ENCODE measurements around the gene MEIOB. TPM values are rescaled to one million over a fixed set of nuclear protein-coding genes. Genes with fewer than 3 reads are reported as not detected.
"Not testable (repeated sequence)": the region's sequence is repeated elsewhere in the genome, so short reads cannot be mapped to it uniquely, and the experiment has no call there.

The MEIOB gene
- total RNA-seq, 1 donor = 0.54 TPM

DNA sequence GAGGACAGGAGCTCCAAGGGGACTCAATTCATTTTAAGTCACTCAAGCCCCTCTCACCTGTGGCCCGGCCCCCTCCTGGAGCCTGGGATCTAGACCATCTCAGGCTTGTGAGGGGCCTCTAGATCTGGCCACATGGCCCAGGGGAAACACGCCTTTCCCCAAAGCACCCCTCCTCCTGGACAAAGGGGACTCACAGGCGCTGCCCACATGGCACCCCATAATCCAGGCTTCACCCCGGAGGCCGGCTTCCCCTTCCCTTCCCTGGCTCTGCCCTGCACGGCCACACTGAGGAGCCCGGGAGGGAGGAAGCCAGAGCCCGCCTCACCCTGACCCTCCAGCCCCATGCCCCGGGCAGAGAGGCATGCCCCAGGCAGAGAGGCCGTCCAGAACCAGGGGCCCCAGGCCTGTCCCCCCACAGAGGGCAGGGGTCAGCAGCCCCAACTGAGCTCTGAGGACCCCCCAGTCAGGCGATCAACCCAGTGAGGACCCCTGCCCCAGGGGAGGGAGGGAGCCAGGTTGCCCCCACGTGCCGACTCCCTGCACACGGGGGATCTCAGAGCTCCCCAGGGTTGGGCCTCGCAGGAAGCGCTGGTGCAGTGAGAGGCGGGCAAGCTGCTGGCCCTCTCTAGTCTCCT, 35.4 kb upstream of the MEIOB start:
- DNase-seq (ENCODE audit: low read depth in 2 of 3, low spot score in 2 of 3) = no peak

DNA sequence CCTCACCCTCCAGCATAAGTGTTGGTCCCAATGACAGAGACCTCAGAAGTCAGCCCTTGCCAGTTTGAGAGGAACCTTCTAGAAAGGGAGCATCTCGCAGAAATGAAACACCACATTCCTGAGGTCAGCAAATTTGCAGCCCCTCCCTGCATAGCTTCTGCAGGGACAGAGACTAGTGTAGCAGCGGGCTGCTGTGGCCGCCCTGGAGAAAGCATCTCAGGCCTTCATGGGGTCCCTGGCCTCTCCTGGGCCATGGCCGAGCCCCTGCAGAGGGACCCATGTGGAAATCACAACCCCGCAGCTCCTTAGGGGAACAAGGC, 34.8 kb upstream of the MEIOB start:
- DNase-seq (ENCODE audit: low read depth in 2 of 3, low spot score in 2 of 3) = no peak

DNA sequence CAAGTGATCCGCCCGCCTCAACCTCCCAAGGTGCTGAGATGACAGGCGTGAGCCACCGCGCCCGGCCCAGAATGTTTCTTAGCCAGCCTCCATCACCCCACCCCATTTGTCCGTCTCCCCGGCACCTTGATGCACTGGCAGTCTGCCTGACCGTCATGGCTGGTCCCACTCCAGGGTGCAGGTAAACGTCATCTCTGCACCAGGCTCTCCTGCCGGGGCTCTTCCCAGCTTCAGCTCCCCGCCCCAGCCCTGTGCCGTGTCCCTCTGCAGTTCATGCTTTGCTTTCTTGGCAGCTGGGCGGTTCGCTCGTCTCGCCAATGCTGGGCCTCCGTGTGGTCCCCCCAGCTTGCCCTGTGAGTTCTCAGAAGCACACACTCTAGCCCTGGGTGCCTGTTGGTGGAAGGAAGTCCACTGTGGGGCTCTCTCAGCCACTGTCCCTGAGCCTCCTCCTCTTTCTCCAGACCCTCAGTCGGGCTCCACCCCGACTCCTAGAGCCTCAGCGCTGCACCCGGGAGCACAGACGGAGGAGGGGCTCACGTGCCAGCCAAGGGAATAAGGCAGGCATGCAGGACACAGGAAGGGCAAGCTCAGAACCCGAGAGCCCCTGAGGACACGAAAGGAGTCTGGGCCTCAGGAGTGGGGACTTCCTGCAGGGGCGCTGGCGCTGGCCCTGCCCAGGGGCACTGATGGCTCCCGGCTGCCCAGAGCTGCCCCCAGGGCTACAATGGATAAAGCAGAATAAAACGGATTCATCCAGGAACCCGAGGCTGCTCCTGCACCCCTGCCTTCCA, 34.3 kb upstream of the MEIOB start:
- DNase-seq (ENCODE audit: low read depth in 2 of 3, low spot score in 2 of 3) = no peak

DNA sequence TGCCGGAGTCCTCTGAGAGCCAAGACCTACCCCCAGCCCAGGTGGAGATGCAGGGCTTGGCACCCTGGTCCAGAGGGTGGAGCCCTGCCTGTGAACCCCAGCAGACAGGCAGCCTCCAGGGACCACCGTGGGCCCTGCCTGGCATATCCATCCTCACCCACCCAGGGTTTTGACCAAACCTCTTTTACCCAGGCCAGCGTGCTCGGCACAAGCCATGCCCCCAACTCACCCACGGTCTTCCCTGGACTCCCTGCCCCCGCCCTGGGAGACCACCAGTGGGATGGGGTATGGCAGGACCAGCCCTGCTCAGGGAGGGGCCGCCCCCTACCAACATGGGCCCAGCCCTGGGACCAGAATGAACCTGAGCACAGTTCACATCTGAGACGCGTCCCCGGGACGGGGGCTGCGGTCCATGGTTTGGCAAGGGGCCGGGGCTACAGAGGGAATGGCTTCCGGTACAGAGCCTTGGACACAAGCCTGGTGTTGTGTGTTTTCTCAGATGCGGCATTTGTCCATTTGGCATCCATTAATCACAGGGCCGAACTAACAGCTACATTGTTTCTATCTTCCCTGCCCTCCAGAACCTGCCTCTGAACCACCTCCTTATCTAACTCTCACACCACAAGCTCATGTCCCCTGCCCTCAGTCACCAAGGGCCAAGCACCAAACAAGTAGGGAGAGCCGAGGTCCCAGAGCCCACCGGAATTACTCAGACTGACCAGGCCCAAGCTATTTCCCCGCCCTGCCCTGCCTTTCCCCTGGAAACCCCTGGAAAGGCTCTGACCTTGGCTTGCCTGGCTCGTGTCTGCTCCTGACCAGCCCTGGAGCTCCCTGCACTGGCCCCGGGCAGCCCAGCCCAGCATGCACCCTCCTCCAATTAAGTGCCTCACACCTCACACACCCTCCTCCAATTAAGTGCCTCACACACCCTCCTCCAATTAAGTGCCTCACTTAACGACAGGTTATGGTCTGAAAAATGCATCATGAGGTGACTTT, 32.2 kb upstream of the MEIOB start:
- no peak for DNase-seq (ENCODE audit: low read depth in 2 of 3, low spot score in 2 of 3)

DNA sequence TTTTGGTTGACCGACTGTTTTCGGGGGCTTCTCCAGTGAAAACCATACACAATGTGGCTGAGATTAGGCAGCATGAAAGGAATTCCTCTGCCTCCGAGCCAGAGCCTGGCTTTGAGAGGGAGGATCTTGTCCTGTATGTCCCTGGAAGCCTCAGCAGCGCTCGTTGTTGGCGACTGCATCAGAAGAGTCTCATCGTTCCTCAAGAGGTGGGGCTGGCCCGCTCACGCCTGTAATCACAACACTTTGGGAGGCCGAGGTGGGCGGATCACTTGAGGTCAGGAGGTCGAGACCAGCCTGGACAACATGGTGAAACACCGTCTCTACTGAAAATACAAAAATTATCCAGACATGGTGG, 31.2 kb upstream of the MEIOB start:
- no peak for DNase-seq (ENCODE audit: low read depth in 2 of 3, low spot score in 2 of 3)

DNA sequence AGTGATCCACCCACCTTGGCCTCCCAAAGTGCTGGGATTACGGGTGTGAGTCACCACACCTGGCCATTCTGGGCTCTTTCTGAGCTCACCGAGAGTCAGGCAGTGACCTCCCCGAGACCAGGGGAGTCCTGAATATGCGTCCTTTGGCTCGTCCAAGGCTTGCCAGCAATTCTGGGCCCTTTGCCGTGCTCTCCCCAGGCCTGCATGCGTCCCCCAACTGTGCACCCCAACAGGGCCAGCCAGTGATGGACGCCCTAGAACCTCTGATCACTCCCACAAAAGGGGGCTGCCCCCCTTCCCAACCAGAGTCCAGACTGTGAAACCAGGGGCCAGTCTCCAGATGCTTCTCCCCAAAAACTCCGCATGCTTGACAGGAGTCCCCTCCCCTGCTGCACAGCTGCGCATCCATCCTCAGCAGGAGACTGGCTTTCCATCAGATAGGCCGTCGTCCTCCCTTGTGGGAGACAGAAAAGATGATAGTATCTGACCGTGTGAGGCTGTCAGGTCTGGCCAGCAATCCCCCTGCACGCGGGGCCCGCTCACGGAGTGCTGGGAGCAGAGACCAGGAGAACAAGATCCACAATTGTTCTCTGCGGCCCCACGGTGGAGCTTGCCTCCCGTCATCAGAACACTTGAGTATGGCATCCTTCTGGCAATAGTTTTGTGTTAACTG, 30.7 kb upstream of the MEIOB start:
- DNase-seq (ENCODE audit: low read depth in 2 of 3, low spot score in 2 of 3) = no peak

DNA sequence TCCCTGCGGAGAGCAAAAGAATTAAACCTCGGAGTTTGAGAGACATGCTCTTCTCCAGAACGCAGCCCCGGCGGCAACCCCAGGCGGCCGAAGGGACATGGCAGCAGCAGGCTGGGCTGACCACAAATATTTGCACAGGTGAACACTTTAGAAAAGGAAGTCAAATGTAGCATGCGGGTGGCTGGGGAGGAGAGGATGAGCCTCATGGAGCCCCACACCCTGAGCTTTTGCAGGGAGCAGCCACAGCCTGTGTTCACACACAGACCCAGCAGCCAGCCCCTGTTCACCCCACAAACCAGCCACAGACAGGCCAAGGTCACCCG, 28.4 kb upstream of the MEIOB start:
- no peak for DNase-seq (ENCODE audit: low read depth in 2 of 3, low spot score in 2 of 3)

DNA sequence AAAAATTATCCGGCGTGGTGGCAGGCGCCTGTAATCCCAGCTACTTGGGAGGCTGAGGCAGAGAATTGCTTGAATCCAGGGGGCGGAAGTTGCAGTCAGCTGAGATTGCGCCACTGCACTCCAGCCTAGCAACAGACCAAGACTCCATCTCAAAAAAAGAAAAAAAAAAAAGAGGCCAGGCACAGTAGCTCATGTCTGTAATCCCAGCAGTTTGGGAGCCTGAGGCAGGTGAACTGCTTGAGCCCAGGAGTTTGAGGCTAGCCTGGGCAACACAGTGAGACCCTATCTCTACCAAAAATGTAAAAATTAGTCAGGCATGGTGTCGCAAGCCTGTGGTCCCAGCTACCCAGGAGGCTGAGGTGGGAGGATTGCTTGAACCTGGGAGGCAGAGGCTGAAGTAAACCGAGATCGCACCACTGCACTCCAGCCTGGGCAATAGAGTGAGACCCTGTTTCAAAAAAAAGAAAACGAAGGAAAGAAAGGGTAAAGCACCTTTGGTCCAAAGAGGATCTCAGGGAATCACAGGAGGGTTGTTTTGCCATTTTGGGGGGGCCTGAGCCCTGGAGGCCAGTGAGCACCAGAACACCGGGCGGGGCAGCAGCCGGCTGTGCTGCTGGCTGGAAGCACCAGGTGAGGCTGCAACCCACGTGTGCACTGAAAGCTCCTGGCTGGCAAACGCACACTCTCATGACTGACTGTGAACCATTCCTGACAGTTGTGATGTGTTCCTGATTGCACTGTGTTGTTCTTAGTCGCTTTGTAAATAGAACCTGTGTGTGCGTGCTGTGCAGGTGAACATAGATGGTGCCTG, 27.9 kb upstream of the MEIOB start:
- DNase-seq (ENCODE audit: low read depth in 2 of 3, low spot score in 2 of 3) = no peak

DNA sequence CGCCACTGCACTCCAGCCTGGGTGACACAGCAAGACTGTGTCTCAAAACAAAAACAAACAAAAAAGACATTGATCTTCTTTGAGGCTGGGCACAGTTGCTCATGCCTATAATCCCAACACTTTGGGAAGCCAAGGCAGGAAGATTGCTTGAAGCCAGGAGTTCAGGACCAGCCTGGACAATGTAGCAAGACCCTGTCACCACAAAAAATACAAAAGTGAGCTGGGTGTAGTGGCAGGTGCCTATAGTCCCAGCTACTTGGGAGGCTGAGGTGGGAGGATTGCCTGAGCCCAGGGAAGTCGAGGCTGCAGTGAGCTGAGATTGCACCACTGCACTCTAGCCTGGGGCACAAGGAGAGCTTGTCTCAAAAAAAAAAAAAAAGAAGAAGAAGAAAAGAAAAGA, 25.7 kb upstream of the MEIOB start:
- not testable (repeated sequence) for DNase-seq (ENCODE audit: low read depth in 2 of 3, low spot score in 2 of 3)

DNA sequence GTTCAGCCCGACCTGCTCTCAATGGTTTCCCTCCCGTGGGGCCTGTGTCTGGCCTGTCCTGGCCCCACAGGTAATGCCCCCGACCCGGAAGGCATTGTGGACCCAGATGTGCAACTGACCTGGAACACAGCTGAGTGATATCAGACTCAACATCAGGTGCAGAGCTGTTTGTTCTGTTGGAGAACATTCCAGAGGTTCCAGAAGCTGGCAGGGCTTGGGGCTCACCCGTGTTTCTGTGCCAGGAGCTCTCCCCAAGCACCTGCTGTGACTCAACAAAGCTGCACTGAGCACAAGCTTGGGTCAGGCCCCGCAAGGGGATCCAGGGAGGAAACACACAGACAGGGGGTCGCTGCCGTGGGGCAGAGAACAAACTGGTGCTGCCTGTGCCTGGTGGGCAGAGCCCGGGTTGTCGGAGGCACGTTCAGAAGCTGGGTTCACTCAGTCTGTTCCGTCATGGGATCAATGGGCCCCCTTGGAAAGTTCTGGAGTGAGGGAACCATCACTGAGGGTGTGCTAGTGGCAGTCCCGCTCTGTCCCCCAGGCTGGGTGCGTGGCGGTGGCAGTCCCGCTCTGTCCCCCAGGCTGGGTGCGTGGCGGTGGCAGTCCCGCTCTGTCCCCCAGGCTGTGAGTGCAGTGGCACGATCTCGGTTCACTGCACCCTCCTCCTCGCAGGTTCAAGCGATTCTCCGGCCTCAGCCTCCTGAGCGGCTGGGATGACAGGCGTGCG, 24.1 kb upstream of the MEIOB start:
- no peak for DNase-seq (ENCODE audit: low read depth in 2 of 3, low spot score in 2 of 3)

DNA sequence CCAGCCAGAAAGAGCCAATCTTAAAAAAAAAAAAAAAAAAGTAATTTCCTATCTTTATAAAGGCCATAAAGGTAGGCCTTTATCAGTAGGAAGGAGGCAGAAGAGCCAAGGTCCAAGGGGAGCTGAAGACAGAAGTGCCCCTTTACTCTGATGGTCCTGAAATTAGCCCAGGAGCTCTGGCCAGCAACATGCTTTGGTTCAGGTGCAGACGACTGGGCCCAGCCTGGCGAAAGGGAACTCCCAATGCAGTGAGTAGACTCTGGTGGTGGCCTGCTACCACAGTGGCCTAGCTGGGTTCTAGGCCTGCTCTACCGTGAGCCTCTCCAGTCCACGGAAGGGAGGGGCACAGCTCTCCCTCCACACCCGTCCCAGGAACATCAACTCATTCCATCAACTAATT, 23.1 kb upstream of the MEIOB start:
- DNase-seq (ENCODE audit: low read depth in 2 of 3, low spot score in 2 of 3) = no peak

DNA sequence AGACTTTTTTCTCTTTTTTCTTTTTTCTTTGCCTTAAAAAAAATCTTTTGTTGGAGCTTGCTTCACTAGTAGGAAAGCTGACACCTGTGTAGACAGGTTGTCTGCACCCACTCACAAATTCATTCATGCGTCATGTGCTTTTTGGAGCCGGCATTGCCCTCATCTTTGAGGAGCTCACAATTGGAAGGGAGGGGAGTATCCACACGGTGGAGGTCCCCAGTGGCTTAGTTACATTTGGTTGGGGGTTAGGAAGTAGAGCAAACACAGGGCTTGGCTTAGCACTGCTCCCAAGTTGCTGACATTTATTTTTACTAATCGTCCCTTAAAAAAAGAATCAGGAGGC, 18.7 kb upstream of the MEIOB start:
- no peak for DNase-seq (ENCODE audit: low read depth in 2 of 3, low spot score in 2 of 3)

DNA sequence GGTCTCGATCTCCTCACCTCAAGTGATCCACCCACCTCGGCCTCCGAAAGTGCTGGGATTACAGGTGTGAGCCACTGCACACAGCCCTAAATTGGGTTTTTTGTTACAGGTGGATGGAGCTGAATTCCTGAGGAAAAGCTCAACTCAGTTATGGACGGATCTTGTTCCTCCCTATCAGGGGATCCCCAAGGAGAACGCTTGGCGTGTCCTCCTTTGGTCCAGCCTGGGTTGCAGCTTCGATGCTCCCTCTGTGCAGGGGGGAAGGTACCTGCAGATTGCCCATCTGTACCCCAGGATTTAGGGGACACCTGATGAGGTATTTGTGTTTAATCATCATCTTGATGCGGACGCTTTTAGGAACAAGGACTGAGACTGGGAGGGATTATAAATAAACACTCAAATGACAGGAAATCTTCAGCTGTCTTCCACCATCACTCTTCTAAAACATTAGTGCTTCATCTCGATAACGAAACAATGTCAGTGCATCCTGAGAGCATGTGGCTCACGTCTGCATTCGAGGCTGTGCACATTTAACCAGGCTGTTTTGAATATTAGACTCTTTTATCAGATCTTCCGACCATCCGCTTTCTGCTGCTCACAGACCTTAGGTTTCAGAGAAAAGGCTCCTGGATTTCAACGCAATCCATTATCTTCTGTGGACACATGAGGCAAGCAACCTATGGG, 18.2 kb upstream of the MEIOB start:
- no peak for DNase-seq (ENCODE audit: low read depth in 2 of 3, low spot score in 2 of 3)

DNA sequence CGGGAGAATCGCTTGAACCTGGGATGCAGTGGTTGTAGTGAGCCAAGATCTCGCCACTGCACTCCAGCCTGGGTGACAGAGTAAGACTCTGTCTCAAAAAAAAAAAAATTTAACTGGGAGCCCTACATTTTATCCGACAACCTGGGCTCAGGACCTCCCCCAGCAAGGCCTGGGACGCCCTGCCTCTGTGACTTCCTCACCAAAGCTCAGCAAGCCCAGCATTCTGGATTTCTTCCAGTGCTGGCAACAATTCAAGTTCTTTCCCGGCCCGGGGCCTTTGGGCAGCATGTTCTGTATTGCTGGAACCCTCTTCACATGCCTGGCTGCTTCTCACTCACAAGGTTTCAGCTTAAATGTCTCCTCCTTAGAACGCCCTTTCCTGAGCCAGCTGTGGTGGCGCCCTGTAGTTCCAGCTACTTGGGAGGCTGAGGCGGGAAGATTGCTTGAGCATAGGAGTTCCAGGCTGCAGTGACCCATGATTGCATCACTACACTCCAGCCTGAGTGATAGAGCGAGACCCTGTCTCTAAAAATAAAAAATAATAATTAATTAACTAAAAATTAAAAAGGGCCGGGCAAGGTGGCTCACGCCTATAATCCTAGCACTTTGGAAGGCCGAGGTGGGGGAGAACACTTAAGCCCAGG, 15.9 kb upstream of the MEIOB start:
- no peak for DNase-seq (ENCODE audit: low read depth in 2 of 3, low spot score in 2 of 3)

DNA sequence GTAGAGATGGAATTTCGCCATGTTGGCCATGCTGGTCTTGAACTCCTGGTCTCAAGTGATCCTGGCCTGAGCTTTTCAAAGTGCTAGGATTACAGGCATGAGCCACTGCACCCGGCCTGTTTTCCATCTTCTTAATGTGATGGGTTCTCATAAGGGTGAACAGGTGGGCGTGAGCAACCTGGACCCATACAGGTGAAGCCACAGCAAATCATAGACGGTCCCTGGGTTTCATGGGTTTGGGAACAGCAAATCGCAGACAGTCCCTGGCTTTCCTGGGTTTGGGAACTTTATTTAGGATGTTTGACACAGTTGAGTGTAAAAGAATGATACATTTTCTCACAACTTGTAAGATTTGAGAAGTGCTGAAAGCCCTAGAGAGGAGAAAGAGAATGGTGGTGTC, 12.9 kb upstream of the MEIOB start:
- DNase-seq (ENCODE audit: low read depth in 2 of 3, low spot score in 2 of 3) = no peak

DNA sequence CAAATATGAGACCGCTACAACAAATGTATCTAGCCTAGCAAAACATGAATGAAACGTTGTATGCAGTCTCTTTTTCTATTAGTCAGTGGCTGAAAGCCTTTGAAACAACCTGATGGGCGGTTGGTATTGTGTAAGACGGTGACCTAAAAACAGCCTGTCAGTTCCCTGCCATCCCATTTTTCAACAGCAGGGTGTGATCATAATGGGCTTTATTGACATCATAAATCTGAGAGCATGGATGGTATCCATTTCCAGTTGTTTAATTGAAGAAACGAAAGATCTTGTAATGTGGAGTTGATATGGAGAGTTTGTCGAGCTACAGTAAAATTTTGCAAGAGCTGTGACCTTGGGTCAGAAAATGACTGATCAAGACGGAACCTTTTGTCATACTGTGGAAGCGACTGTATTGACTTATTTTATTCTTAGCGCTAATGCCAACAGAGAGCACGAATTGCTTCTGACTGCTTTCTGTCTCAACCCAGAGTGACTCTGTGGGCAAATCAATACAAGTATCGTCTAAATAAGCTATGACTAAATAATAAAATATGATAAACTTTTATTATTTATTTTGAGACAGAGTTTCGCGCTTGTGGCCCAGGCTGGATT, 12.3 kb upstream of the MEIOB start:
- peak in 2 of 3 donors; percentile 26 to 48 for DNase-seq (ENCODE audit: low read depth in 2 of 3, low spot score in 2 of 3)

DNA sequence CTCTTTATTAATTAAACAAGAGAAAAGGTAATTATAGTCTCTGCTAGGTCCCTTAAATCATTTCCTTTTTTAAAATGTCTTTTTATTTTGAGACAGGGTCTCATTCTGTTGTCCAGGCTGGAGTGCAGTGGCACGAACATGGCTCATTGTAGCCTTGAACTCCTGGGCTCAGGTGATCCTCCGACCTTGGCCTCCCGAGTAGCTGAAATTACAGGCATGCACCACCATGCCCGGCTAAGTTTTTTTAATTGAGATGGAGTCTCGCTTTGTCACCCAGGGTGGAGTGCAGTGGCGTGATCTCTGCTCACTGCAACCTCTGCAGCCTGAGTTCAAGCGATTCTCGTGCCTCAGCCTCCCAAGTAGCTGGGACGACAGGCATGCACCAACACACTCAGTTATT, 9.2 kb upstream of the MEIOB start:
- not testable (repeated sequence) for DNase-seq (ENCODE audit: low read depth in 2 of 3, low spot score in 2 of 3)

DNA sequence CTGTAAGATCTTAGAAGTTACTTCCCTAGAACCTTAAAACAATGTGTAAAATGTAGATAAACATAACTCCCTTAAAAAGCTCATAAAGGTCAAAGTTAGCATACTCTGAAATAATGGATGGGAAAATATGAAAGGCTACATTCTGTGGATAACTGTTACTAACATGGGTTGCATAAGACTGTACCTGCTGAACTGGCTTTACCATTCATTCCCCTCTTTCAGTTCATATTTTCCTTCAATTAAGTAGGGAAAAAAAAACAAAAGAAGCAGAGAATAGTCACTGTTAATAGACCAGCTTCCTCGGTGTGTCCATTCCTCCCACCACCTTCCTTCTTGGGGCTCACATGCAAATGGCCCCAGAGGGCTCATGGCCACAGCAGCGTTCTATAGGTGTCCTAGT, 7.5 kb upstream of the MEIOB start:
- DNase-seq (ENCODE audit: low read depth in 2 of 3, low spot score in 2 of 3) = no peak

Data from hematopoietic multipotent progenitor cell (in vitro differentiated cells).